HepG2 (cell line): ENCODE results near the gene COMMD2. TPM values are rescaled to one million over a fixed set of nuclear protein-coding genes. Genes with fewer than 3 reads are reported as not detected.

Source experiments
- ATAC-seq: fragments of 200-7000 bp; cut with Tn5 transposase; 3 replicates; pipeline ENCODE4 v1.9.1; 2020; ENCODE audit warnings: mild to moderate bottlenecking, moderate library complexity
- BruUV-seq: library from RNA; stranded (reverse); fragments of 400-500 nt; replicated peaks from 2 replicates; lab custom pipeline; 2021; lab: Mats Ljungman, UMichigan
- CTCF ChIA-PET: fragments of 300-600 bp; formaldehyde crosslinking; extraction: SDS; loops from one replicate; lab custom pipeline; 2021; ENCODE audit warnings: low total read pairs, inconsistent platforms, low intra/inter-chr PET ratio; lab: Yijun Ruan, JAX
- POLR2A ChIA-PET: fragments of 350-600 bp; sonication (Branson Sonifier 250); formaldehyde crosslinking; loops from one replicate; lab custom pipeline; 2020; ENCODE audit warnings: antibody characterized with exemption, inconsistent platforms; lab: Yijun Ruan, JAX
- DNase-seq: peaks from one replicate; pipeline ENCODE4 v3.0.0-alpha.2; 2015; ENCODE audit warnings: low spot score
- FAIRE-seq: peaks from 3 replicates; lab custom pipeline; 2011; peaks lifted over from hg19 to GRCh38; lab: Jason Lieb, UNC
- H2AFZ ChIP-seq: one replicate; pipeline ENCODE4 v1.6.1; 2011; ENCODE audit warnings: low read length, inconsistent platforms
- H3K27ac ChIP-seq: fragments of 300-600 bp; 3 replicates; pipeline ENCODE4 v1.8.0; 2011; ENCODE audit warnings: mixed run types, mild to moderate bottlenecking, mixed read lengths, low read length, inconsistent platforms; ENCODE audit not compliant: insufficient read depth; ENCODE audit errors: extremely low read length
- H3K27me3 ChIP-seq, 2 experiments: fragments of 200-600 bp in 1 of 2; 2 replicates in 1 of 2; 3 replicates in 1 of 2; pipeline versions ENCODE4 v1.6.0 to v1.8.0; 2011; ENCODE audit warnings: low read length in 2 of 2, mild to moderate bottlenecking in 2 of 2, moderate library complexity in 2 of 2, inconsistent platforms in 1 of 2; ENCODE audit not compliant: insufficient read depth in 2 of 2, control insufficient read depth in 1 of 2
- H3K36me3 ChIP-seq, 2 experiments: fragments of 200-600 bp in 1 of 2; replicated peaks in 1 of 2; 2 replicates in 1 of 2; 3 replicates in 1 of 2; pipeline versions ENCODE4 v1.5.1 to v1.8.0; 2011; ENCODE audit warnings: low read length in 2 of 2, inconsistent platforms in 1 of 2; ENCODE audit not compliant: insufficient read depth in 2 of 2, control insufficient read depth in 1 of 2
- H3K4me1 ChIP-seq: 2 replicates; pipeline ENCODE4 v1.5.1; 2012; ENCODE audit warnings: low read length, inconsistent platforms; ENCODE audit not compliant: insufficient read depth
- H3K4me2 ChIP-seq: 2 replicates; pipeline ENCODE4 v1.6.0; 2011; ENCODE audit warnings: low read depth, low read length, inconsistent platforms
- H3K4me3 ChIP-seq, 3 experiments: fragments of 200-600 bp in 1 of 3; sonication (generic), shearing (Covaris generic) in 1 of 3; replicated peaks in 1 of 3; 2 replicates each; pipeline ENCODE4 v1.5.1; 2011 to 2016; ENCODE audit warnings: low read length in 3 of 3, inconsistent platforms in 2 of 3, low read depth in 2 of 3, mild to moderate bottlenecking in 2 of 3, control low read depth in 1 of 3, mixed read lengths in 1 of 3; ENCODE audit not compliant: insufficient read depth in 1 of 3
- H3K79me2 ChIP-seq: one replicate; pipeline ENCODE4 v1.6.1; 2011; ENCODE audit warnings: low read length, inconsistent platforms; ENCODE audit not compliant: insufficient read depth
- H3K9ac ChIP-seq: 2 replicates; pipeline ENCODE4 v1.6.0; 2011; ENCODE audit warnings: mild to moderate bottlenecking, low read depth, low read length, inconsistent platforms; ENCODE audit not compliant: insufficient read depth
- H3K9me3 ChIP-seq: 2 replicates; pipeline ENCODE4 v1.5.1; 2012; ENCODE audit warnings: mild to moderate bottlenecking, low read length
- H4K20me1 ChIP-seq: 2 replicates; pipeline ENCODE4 v1.6.0; 2011; ENCODE audit warnings: inconsistent platforms, mild to moderate bottlenecking, low read length, moderate library complexity; ENCODE audit not compliant: insufficient read depth
- ATF3 ChIP-seq: sonication (generic); formaldehyde crosslinking; IDR thresholded peaks from 2 replicates; pipeline ENCODE4 v1.4.0; 2020; ENCODE audit warnings: missing genetic modification reagents
- FOXM1 ChIP-seq: sonication (generic); formaldehyde crosslinking; IDR thresholded peaks from 2 replicates; pipeline ENCODE4 v1.5.0; 2020; ENCODE audit warnings: missing genetic modification reagents
- HNRNPL ChIP-seq: fragments of 200-400 bp; formaldehyde crosslinking; IDR thresholded peaks from 2 replicates; pipeline ENCODE4 v1.6.1; 2017; ENCODE audit warnings: mild to moderate bottlenecking, low read depth, low read length
- NCOR1 ChIP-seq: fragments of 200-600 bp; sonication (generic); IDR thresholded peaks from 2 replicates; pipeline ENCODE4 v1.7.0; 2017; ENCODE audit warnings: antibody characterized with exemption, low read length, borderline replicate concordance
- PHF8 ChIP-seq: sonication (generic); formaldehyde crosslinking; IDR thresholded peaks from 2 replicates; pipeline ENCODE4 v1.5.0; 2020; ENCODE audit warnings: missing genetic modification reagents
- RAD21 ChIP-seq: fragments of 450-650 bp; formaldehyde crosslinking; IDR thresholded peaks from 2 replicates; pipeline ENCODE4 v1.5.0; 2020; ENCODE audit warnings: mild to moderate bottlenecking
- RELA ChIP-seq: sonication (generic); formaldehyde crosslinking; IDR thresholded peaks from 2 replicates; pipeline ENCODE4 v1.4.0; 2020; ENCODE audit warnings: missing genetic modification reagents
- SIX4 ChIP-seq: sonication (generic); formaldehyde crosslinking; IDR thresholded peaks from 2 replicates; pipeline ENCODE4 v1.4.0; 2020; ENCODE audit warnings: missing genetic modification reagents
- TAF15 ChIP-seq: fragments of 200-400 bp; formaldehyde crosslinking; IDR thresholded peaks from one replicate; pipeline ENCODE4 v1.6.1; 2018; ENCODE audit warnings: mild to moderate bottlenecking, low read depth, low read length; ENCODE audit not compliant: poor library complexity, severe bottlenecking
- THAP11 ChIP-seq: IDR thresholded peaks from 2 replicates; pipeline ENCODE4 v1.6.1; 2016; ENCODE audit warnings: missing biosample characterization, missing genetic modification reagents
- ZBTB21 ChIP-seq: sonication (generic); formaldehyde crosslinking; IDR thresholded peaks from 2 replicates; pipeline ENCODE4 v1.4.0; 2020; ENCODE audit warnings: missing genetic modification reagents
- ZBTB3 ChIP-seq: sonication (generic); formaldehyde crosslinking; IDR thresholded peaks from 2 replicates; pipeline ENCODE4 v1.4.0; 2020; ENCODE audit warnings: low read depth, mild to moderate bottlenecking, moderate library complexity, missing genetic modification reagents, borderline replicate concordance
- ZNF597 ChIP-seq: sonication (generic); formaldehyde crosslinking; IDR thresholded peaks from 2 replicates; pipeline ENCODE4 v1.5.0; 2020; ENCODE audit warnings: missing genetic modification reagents
- ZNF646 ChIP-seq: sonication (generic); formaldehyde crosslinking; IDR thresholded peaks from 2 replicates; pipeline ENCODE4 v1.9.0; 2021; ENCODE audit warnings: mild to moderate bottlenecking, missing genetic modification reagents
- WGBS: methylation state at CpG from one replicate; pipeline ENCODE4 v1.1.6; 2017; ENCODE audit warnings: low lambda C conversion rate; 5-methylcytosine and 5-hydroxymethylcytosine counted together
- in situ Hi-C: cut with HindIII; loops from 2 replicates; pipeline ENCODE4 v1.10.0; 2017; ENCODE audit warnings: low pct_unique_long_range_greater_than_20kb; ENCODE audit not compliant: extremely low pct_ligation_motif_present
- intact Hi-C: fragments of 100-400 bp; cut with micrococcal nuclease; formaldehyde crosslinking; loops from one replicate; pipeline ENCODE4 v1.10.0; 2022; ENCODE audit not compliant: unreplicated experiment
- polyA plus RNA-seq, 8 experiments: library from polyadenylated mRNA; depleted of rRNA in 3 of 8; stranded (reverse) in 7 of 8; unstranded in 1 of 8; fragments of >200 nt; fragmentation: Illumina TruSeq in 4 of 8; extraction: Trizol in 4 of 8; gene quantifications; 2 replicates each; pipeline versions ENCODE4 v1.2.1 to v1.2.3, GENCODE V29; 2011 to 2016; ENCODE audit warnings: low read depth in 4 of 8, missing spikeins in 1 of 8, mixed read lengths in 1 of 8; ENCODE audit not compliant: insufficient read depth in 1 of 8
- total RNA-seq, 5 experiments: library from RNA; depleted of rRNA; stranded (reverse); fragments of >200 nt; fragmentation: Illumina TruSeq; extraction: Trizol; gene quantifications; 2 replicates each; pipeline ENCODE4 v1.2.3, GENCODE V29; 2016; ENCODE audit warnings: low read depth in 1 of 5

Gene COMMD2
- total and polyA plus RNA-seq, 2 of the 13 experiments (the other 11 are each of a cell fraction or from before 2014, with no cell fraction given): 33.0 to 57.6 TPM

- no peak for ATAC-seq
These were observed 31.9 kb upstream of the COMMD2 start for GRCh38 chr3:149784064-149784704.

More at GRCh38 chr3:149784064-149784704, 31.9 kb upstream of the COMMD2 start:
- intact Hi-C loops (no loop called here), in situ Hi-C loops (no loop called here)
- no peak overlapping the region for H3K27ac ChIP-seq
- peaks cover 11% of the 10 kb centered on the region; the same call in 1 of the 2 replicates for H3K4me1 ChIP-seq
- H3K9ac ChIP-seq: no peak overlapping the region
- BruUV-seq: no TSS peak
- no peaks in the 10 kb centered on the region for H3K27me3 ChIP-seq
- FAIRE-seq (no peak), DNase-seq (no peak)
- H3K9me3 ChIP-seq: no peaks in the 10 kb centered on the region
- CTCF ChIA-PET: no interaction called here
- H2AFZ ChIP-seq: no peak overlapping the region
- no peaks in the 10 kb centered on the region for H3K36me3 ChIP-seq
- H3K79me2 ChIP-seq: no peaks in the 10 kb centered on the region
- POLR2A ChIA-PET: no interaction called here
- no peak overlapping the region for H3K4me3 ChIP-seq
- no peak overlapping the region for H3K4me2 ChIP-seq
- H4K20me1 ChIP-seq: no peaks in the 10 kb centered on the region
- WGBS: 70% methylated on average over 2 of the region's 5 CpGs
- TF ChIP-seq ATF3 (no peak), RAD21 (no peak), THAP11 (CRISPR knock-in tag) (no peak), ZBTB3 (CRISPR knock-in tag) (no peak), FOXM1 (no peak), ZNF646 (CRISPR knock-in tag) (no peak), ZNF597 (no peak), SIX4 (CRISPR knock-in tag) (no peak), PHF8 (CRISPR knock-in tag) (no peak), NCOR1 (no peak), RELA (CRISPR knock-in tag) (no peak), TAF15 (no peak), ZBTB21 (no peak), HNRNPL (no peak)
